ENCODE measurements around the gene HGD.

GRCh38 chr3:120670576-120670975 is 11.5 kb downstream of the HGD start:
- TF ChIP-seq CTCF (IDR thresholded peaks at IDR 0.05) = no peak
- TF ChIP-seq POLR2A (IDR thresholded peaks at IDR 0.05) = no peak
- TF ChIP-seq EP300 (IDR thresholded peaks at IDR 0.05) = no peak
